ENCODE data around the gene ASB10. TPM values are rescaled to one million over a fixed set of nuclear protein-coding genes. Genes with fewer than 3 reads are reported as not detected.

The ASB10 gene
- total RNA-seq, 3 donors from 2014 or later (not counting 1 experiment from before 2014, with no cell fraction given) = not detected

DNA sequence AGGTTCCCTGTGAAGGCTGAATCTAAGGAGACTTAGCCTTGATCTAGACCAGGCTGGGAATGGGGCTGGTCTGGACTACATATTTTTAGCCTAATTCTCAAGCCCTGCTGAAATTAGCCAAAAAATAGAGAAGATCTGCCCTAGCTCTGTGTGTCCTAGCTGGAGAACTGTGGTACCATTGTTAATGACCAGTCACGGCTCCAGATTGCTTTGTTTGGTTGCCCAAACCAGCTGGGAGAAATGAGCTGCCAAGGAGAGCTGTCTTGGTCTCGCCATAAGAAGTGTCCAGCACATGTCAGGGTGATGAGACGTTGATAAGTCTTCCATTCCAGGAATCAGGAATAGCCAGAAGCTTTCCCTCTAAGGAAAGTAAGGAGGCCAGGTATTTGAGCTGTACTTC is 40.3 kb downstream of the ASB10 start:
- no peak overlapping the region for H3K27ac ChIP-seq (ENCODE audit: low read length)
- H3K27ac Mint-ChIP-seq = no peak overlapping the region
- no peaks in the 10 kb centered on the region for H3K9me3 Mint-ChIP-seq
- H3K27me3 ChIP-seq (ENCODE audit: control insufficient read depth, insufficient read depth, low read length) = no peaks in the 10 kb centered on the region
- no peaks in the 10 kb centered on the region for H3K4me1 Mint-ChIP-seq
- H3K36me3 ChIP-seq (ENCODE audit: control insufficient read depth, insufficient read depth, low read length) = peaks cover 5% of the 10 kb centered on the region
- H3K4me1 ChIP-seq (ENCODE audit: control insufficient read depth, insufficient read depth, low read length) = no peaks in the 10 kb centered on the region
- TF ChIP-seq, protein P1, sequence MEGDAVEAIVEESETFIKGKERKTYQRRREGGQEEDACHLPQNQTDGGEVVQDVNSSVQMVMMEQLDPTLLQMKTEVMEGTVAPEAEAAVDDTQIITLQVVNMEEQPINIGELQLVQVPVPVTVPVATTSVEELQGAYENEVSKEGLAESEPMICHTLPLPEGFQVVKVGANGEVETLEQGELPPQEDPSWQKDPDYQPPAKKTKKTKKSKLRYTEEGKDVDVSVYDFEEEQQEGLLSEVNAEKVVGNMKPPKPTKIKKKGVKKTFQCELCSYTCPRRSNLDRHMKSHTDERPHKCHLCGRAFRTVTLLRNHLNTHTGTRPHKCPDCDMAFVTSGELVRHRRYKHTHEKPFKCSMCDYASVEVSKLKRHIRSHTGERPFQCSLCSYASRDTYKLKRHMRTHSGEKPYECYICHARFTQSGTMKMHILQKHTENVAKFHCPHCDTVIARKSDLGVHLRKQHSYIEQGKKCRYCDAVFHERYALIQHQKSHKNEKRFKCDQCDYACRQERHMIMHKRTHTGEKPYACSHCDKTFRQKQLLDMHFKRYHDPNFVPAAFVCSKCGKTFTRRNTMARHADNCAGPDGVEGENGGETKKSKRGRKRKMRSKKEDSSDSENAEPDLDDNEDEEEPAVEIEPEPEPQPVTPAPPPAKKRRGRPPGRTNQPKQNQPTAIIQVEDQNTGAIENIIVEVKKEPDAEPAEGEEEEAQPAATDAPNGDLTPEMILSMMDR (IDR thresholded peaks at IDR 0.05) = no peak
- H3K27me3 Mint-ChIP-seq (ENCODE audit: low read depth in 2 of 2) = peaks cover 3 to 7% of the 10 kb centered on the region in 2 donors
- ATAC-seq = no peak
- DNase-seq = no peak
- H3K4me3 ChIP-seq (ENCODE audit: low read length) = no peak overlapping the region
- no peaks in the 10 kb centered on the region for H3K36me3 Mint-ChIP-seq
- intact Hi-C loops (cut with micrococcal nuclease) = no loop called here
- WGBS (ENCODE audit: insufficient coverage) = 94% methylated on average over 3 of the region's 3 CpGs
- H3K9me3 ChIP-seq (ENCODE audit: control insufficient read depth, insufficient read depth, low read length) = no peaks in the 10 kb centered on the region
- no peak overlapping the region for H3K4me3 Mint-ChIP-seq

DNA sequence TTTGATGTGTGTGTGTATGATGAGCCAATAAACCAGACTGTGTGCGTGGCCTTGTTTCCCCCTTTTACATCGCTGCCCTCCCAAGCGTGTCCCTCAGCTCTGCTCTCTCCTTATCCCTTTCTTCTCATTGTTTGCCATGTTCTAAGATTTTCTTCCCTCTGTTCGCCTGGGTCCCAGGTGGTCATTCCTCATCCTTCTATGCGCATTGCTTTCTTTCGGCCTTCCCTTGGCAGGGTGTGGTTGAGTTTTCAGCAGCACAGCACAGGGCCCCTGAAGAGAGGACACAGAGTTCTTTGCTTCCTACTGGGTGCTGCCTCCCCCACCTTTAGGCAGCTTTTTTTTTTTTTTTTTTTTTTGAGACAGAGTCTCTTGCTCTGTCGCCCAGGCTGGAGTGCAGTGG is 42.7 kb downstream of the ASB10 start:
- no peak overlapping the region for H3K4me3 Mint-ChIP-seq
- H3K9me3 Mint-ChIP-seq = no peaks in the 10 kb centered on the region
- H3K27ac ChIP-seq (ENCODE audit: low read length) = no peak overlapping the region
- TF ChIP-seq, protein P1 (IDR thresholded peaks at IDR 0.05) = no peak
- no peaks in the 10 kb centered on the region for H3K27me3 Mint-ChIP-seq (ENCODE audit: low read depth in 2 of 2)
- H3K4me1 ChIP-seq (ENCODE audit: control insufficient read depth, insufficient read depth, low read length) = no peaks in the 10 kb centered on the region
- no peak for ATAC-seq
- intact Hi-C loops (cut with micrococcal nuclease) = no loop called here
- H3K36me3 ChIP-seq (ENCODE audit: control insufficient read depth, insufficient read depth, low read length) = peaks cover 5% of the 10 kb centered on the region
- no peak for DNase-seq
- 95% methylated on average over 7 of the region's 7 CpGs for WGBS (ENCODE audit: insufficient coverage)
- no peak overlapping the region for H3K4me3 ChIP-seq (ENCODE audit: low read length)
- no peak overlapping the region for H3K27ac Mint-ChIP-seq
- no peaks in the 10 kb centered on the region for H3K27me3 ChIP-seq (ENCODE audit: control insufficient read depth, insufficient read depth, low read length)
- no peaks in the 10 kb centered on the region for H3K9me3 ChIP-seq (ENCODE audit: control insufficient read depth, insufficient read depth, low read length)
- H3K4me1 Mint-ChIP-seq = no peaks in the 10 kb centered on the region
- H3K36me3 Mint-ChIP-seq = no peaks in the 10 kb centered on the region

DNA sequence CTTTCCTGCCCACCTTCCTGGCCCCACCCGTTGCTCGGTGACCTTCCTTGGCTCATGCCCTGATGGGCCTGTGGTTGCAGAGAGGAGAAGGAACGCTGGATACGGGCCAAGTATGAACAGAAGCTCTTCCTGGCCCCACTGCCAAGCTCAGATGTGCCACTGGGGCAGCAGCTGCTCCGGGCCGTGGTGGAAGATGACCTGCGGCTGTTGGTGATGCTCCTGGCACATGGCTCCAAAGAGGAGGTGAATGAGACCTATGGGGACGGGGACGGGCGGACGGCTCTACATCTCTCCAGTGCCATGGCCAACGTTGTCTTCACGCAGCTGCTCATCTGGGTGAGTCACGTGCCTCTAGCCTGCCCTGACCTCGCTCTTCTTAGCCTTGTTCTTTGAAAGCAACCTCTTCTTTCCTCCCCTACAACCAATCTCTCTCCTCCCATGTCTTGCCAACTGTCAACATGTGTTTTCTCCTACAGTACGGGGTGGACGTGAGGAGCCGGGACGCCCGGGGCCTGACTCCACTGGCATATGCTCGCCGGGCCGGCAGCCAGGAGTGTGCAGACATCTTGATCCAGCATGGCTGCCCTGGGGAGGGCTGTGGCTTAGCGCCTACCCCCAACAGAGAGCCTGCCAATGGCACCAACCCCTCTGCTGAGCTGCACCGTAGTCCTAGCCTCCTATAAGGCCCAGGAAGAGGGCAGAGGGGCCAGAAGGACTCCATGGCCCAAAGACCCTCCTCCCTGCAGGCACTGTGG is 43.6 kb downstream of the ASB10 start:
- no peak for ATAC-seq
- H3K36me3 Mint-ChIP-seq = no peaks in the 10 kb centered on the region
- Histone ChIP-seq H3K4me3 (ENCODE audit: low read length) (no peak overlapping the region), H3K36me3 (ENCODE audit: control insufficient read depth, insufficient read depth, low read length) (peaks cover 5% of the 10 kb centered on the region), H3K27ac (ENCODE audit: low read length) (no peak overlapping the region), H3K9me3 (ENCODE audit: control insufficient read depth, insufficient read depth, low read length) (no peaks in the 10 kb centered on the region), H3K27me3 (ENCODE audit: control insufficient read depth, insufficient read depth, low read length) (no peaks in the 10 kb centered on the region), H3K4me1 (ENCODE audit: control insufficient read depth, insufficient read depth, low read length) (no peaks in the 10 kb centered on the region)
- no peak for DNase-seq
- TF ChIP-seq, protein P1 (IDR thresholded peaks at IDR 0.05) = no peak
- WGBS (ENCODE audit: insufficient coverage) = 89% methylated on average over 25 of the region's 25 CpGs
- intact Hi-C loops (cut with micrococcal nuclease) = no loop called here
- no peaks in the 10 kb centered on the region for H3K27me3 Mint-ChIP-seq (ENCODE audit: low read depth in 2 of 2)
- H3K4me1 Mint-ChIP-seq = no peaks in the 10 kb centered on the region
- H3K27ac Mint-ChIP-seq = no peak overlapping the region
- H3K9me3 Mint-ChIP-seq = no peaks in the 10 kb centered on the region
- H3K4me3 Mint-ChIP-seq = no peak overlapping the region

DNA sequence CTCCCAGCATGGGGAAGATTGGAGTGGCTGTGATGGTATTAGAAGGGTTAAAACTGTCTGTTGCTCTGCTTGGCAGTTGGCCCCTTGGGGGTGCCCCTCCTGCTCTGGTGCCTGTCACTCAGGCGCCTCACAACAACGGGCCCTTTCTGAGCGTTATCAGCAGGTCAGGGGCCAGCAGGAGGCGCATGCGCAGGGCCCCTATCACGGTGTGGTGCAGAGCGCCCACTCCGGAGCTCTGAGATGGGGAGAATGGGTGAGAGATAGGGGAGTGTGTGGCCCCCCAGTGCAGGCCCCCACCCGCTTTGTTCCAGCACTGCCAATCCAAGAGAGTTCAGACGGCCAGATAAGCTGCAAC is 44.4 kb downstream of the ASB10 start:
- no peak overlapping the region for H3K4me3 Mint-ChIP-seq
- no peaks in the 10 kb centered on the region for H3K9me3 ChIP-seq (ENCODE audit: control insufficient read depth, insufficient read depth, low read length)
- H3K27me3 Mint-ChIP-seq (ENCODE audit: low read depth in 2 of 2) = no peaks in the 10 kb centered on the region
- DNase-seq = no peak
- no peaks in the 10 kb centered on the region for H3K4me1 ChIP-seq (ENCODE audit: control insufficient read depth, insufficient read depth, low read length)
- H3K4me3 ChIP-seq (ENCODE audit: low read length) = no peak overlapping the region
- no peaks in the 10 kb centered on the region for H3K27me3 ChIP-seq (ENCODE audit: control insufficient read depth, insufficient read depth, low read length)
- H3K27ac ChIP-seq (ENCODE audit: low read length) = no peak overlapping the region
- TF ChIP-seq, protein P1 (IDR thresholded peaks at IDR 0.05) = no peak
- no peaks in the 10 kb centered on the region for H3K4me1 Mint-ChIP-seq
- peaks cover 5% of the 10 kb centered on the region for H3K36me3 ChIP-seq (ENCODE audit: control insufficient read depth, insufficient read depth, low read length)
- no peaks in the 10 kb centered on the region for H3K9me3 Mint-ChIP-seq
- 88% methylated on average over 10 of the region's 10 CpGs for WGBS (ENCODE audit: insufficient coverage)
- H3K27ac Mint-ChIP-seq = no peak overlapping the region
- ATAC-seq = no peak
- H3K36me3 Mint-ChIP-seq = no peaks in the 10 kb centered on the region
- intact Hi-C loops (cut with micrococcal nuclease) = no loop called here

Data from natural killer cell (primary cell).